ENCODE measurements around the gene LTA.

LTA gene

GRCh38 chr6:31575335-31575901 is 3.3 kb downstream of the LTA start, which contains the start of gene TNF:
Gene TNF, plus strand, starts transcription at chr6:31575565. Its CDS starts 177 bp downstream, at chr6:31575742.
- H3K4me3 ChIP-seq (ENCODE audit: low read depth in 1 of 2, low read length in 2 of 2), result peak within 1 kb of the TSS; percentile 32 to 45
- H3K4me1 ChIP-seq (ENCODE audit: control insufficient read depth in 1 of 2, insufficient read depth in 2 of 2, low read length in 2 of 2), result peaks cover 0 to 3% of the 10 kb centered on the region in 2 donors
- H3K9me3 ChIP-seq (ENCODE audit: control insufficient read depth in 1 of 2, low read length in 2 of 2), result no peaks in the 10 kb centered on the region
- H3K36me3 ChIP-seq (ENCODE audit: control insufficient read depth in 1 of 2, insufficient read depth in 2 of 2, low read length in 2 of 2), result no peaks in the 10 kb centered on the region
- H3K27me3 ChIP-seq (ENCODE audit: low read depth, low read length), result no peaks in the 10 kb centered on the region
- H3K27ac ChIP-seq (ENCODE audit: low read length), result no peak within 1 kb of the TSS

GRCh38 chr6:31575952-31576685 is 4.0 kb downstream of the LTA start:
- no peaks in the 10 kb centered on the region for H3K27me3 ChIP-seq (ENCODE audit: low read depth, low read length)
- no peaks in the 10 kb centered on the region for H3K9me3 ChIP-seq (ENCODE audit: control insufficient read depth in 1 of 2, low read length in 2 of 2)
- H3K4me3 ChIP-seq (ENCODE audit: low read depth in 1 of 2, low read length in 2 of 2), result peak overlapping the region; percentile 32 to 45
- no peak overlapping the region for H3K27ac ChIP-seq (ENCODE audit: low read length)
- H3K4me1 ChIP-seq (ENCODE audit: control insufficient read depth in 1 of 2, insufficient read depth in 2 of 2, low read length in 2 of 2), result peaks cover 0 to 6% of the 10 kb centered on the region in 2 donors
- H3K36me3 ChIP-seq (ENCODE audit: control insufficient read depth in 1 of 2, insufficient read depth in 2 of 2, low read length in 2 of 2), result no peaks in the 10 kb centered on the region

GRCh38 chr6:31576897-31577578 is 4.9 kb downstream of the LTA start:
- Histone ChIP-seq H3K27me3 (ENCODE audit: low read depth, low read length) (no peaks in the 10 kb centered on the region), H3K4me1 (ENCODE audit: control insufficient read depth in 1 of 2, insufficient read depth in 2 of 2, low read length in 2 of 2) (peaks cover 0 to 12% of the 10 kb centered on the region in 2 donors), H3K36me3 (ENCODE audit: control insufficient read depth in 1 of 2, insufficient read depth in 2 of 2, low read length in 2 of 2) (no peaks in the 10 kb centered on the region), H3K27ac (ENCODE audit: low read length) (no peak overlapping the region), H3K9me3 (ENCODE audit: control insufficient read depth in 1 of 2, low read length in 2 of 2) (no peaks in the 10 kb centered on the region), H3K4me3 (ENCODE audit: low read depth in 1 of 2, low read length in 2 of 2) (peak overlapping the region in 1 of 2 donors; percentile 45)

- Histone ChIP-seq H3K4me3 (ENCODE audit: low read depth in 1 of 2, low read length in 2 of 2) (no peak overlapping the region), H3K9me3 (ENCODE audit: control insufficient read depth in 1 of 2, low read length in 2 of 2) (no peaks in the 10 kb centered on the region), H3K27ac (ENCODE audit: low read length) (no peak overlapping the region), H3K27me3 (ENCODE audit: low read depth, low read length) (no peaks in the 10 kb centered on the region), H3K4me1 (ENCODE audit: control insufficient read depth in 1 of 2, insufficient read depth in 2 of 2, low read length in 2 of 2) (peaks cover 0 to 15% of the 10 kb centered on the region in 2 donors), H3K36me3 (ENCODE audit: control insufficient read depth in 1 of 2, insufficient read depth in 2 of 2, low read length in 2 of 2) (no peaks in the 10 kb centered on the region)
These were observed 5.5 kb downstream of the LTA start for GRCh38 chr6:31577579-31577966.

GRCh38 chr6:31578184-31579118 is 6.4 kb downstream of the LTA start:
- no peak overlapping the region for H3K4me3 ChIP-seq (ENCODE audit: low read depth in 1 of 2, low read length in 2 of 2)
- no peak overlapping the region for H3K27ac ChIP-seq (ENCODE audit: low read length)
- H3K4me1 ChIP-seq (ENCODE audit: control insufficient read depth in 1 of 2, insufficient read depth in 2 of 2, low read length in 2 of 2), result peaks cover 0 to 17% of the 10 kb centered on the region in 2 donors
- no peaks in the 10 kb centered on the region for H3K36me3 ChIP-seq (ENCODE audit: control insufficient read depth in 1 of 2, insufficient read depth in 2 of 2, low read length in 2 of 2)
- no peaks in the 10 kb centered on the region for H3K27me3 ChIP-seq (ENCODE audit: low read depth, low read length)
- no peaks in the 10 kb centered on the region for H3K9me3 ChIP-seq (ENCODE audit: control insufficient read depth in 1 of 2, low read length in 2 of 2)

GRCh38 chr6:31579119-31579505 is 7.0 kb downstream of the LTA start:
- Histone ChIP-seq H3K36me3 (ENCODE audit: control insufficient read depth in 1 of 2, insufficient read depth in 2 of 2, low read length in 2 of 2) (no peaks in the 10 kb centered on the region), H3K4me1 (ENCODE audit: control insufficient read depth in 1 of 2, insufficient read depth in 2 of 2, low read length in 2 of 2) (peaks cover 0 to 17% of the 10 kb centered on the region in 2 donors), H3K9me3 (ENCODE audit: control insufficient read depth in 1 of 2, low read length in 2 of 2) (no peaks in the 10 kb centered on the region), H3K4me3 (ENCODE audit: low read depth in 1 of 2, low read length in 2 of 2) (no peak overlapping the region), H3K27ac (ENCODE audit: low read length) (no peak overlapping the region), H3K27me3 (ENCODE audit: low read depth, low read length) (no peaks in the 10 kb centered on the region)

- Histone ChIP-seq H3K36me3 (ENCODE audit: control insufficient read depth in 1 of 2, insufficient read depth in 2 of 2, low read length in 2 of 2) (no peaks in the 10 kb centered on the region), H3K27me3 (ENCODE audit: low read depth, low read length) (no peaks in the 10 kb centered on the region), H3K9me3 (ENCODE audit: control insufficient read depth in 1 of 2, low read length in 2 of 2) (no peaks in the 10 kb centered on the region), H3K4me1 (ENCODE audit: control insufficient read depth in 1 of 2, insufficient read depth in 2 of 2, low read length in 2 of 2) (peaks cover 0 to 17% of the 10 kb centered on the region in 2 donors), H3K27ac (ENCODE audit: low read length) (no peak overlapping the region), H3K4me3 (ENCODE audit: low read depth in 1 of 2, low read length in 2 of 2) (peak overlapping the region; percentile 83 to 86)
These were observed 7.7 kb downstream of the LTA start for GRCh38 chr6:31579546-31580437.

- Histone ChIP-seq H3K4me3 (ENCODE audit: low read depth in 1 of 2, low read length in 2 of 2) (peak overlapping the region; percentile 83 to 86), H3K27ac (ENCODE audit: low read length) (peak overlapping the region; percentile 65), H3K4me1 (ENCODE audit: control insufficient read depth in 1 of 2, insufficient read depth in 2 of 2, low read length in 2 of 2) (peaks cover 0 to 17% of the 10 kb centered on the region in 2 donors), H3K27me3 (ENCODE audit: low read depth, low read length) (no peaks in the 10 kb centered on the region), H3K36me3 (ENCODE audit: control insufficient read depth in 1 of 2, insufficient read depth in 2 of 2, low read length in 2 of 2) (no peaks in the 10 kb centered on the region), H3K9me3 (ENCODE audit: control insufficient read depth in 1 of 2, low read length in 2 of 2) (no peaks in the 10 kb centered on the region)
These were observed 8.3 kb downstream of the LTA start for GRCh38 chr6:31580438-31580740.

GRCh38 chr6:31580807-31581433 is 8.8 kb downstream of the LTA start:
- Histone ChIP-seq H3K4me3 (ENCODE audit: low read depth in 1 of 2, low read length in 2 of 2) (peak overlapping the region; percentile 83 to 86), H3K27ac (ENCODE audit: low read length) (peak overlapping the region; percentile 65), H3K27me3 (ENCODE audit: low read depth, low read length) (no peaks in the 10 kb centered on the region), H3K9me3 (ENCODE audit: control insufficient read depth in 1 of 2, low read length in 2 of 2) (no peaks in the 10 kb centered on the region), H3K4me1 (ENCODE audit: control insufficient read depth in 1 of 2, insufficient read depth in 2 of 2, low read length in 2 of 2) (peaks cover 0 to 17% of the 10 kb centered on the region in 2 donors), H3K36me3 (ENCODE audit: control insufficient read depth in 1 of 2, insufficient read depth in 2 of 2, low read length in 2 of 2) (no peaks in the 10 kb centered on the region)

Measured in muscle layer of duodenum (tissue), 2 donors.